OCI-LY3 (cell line): Measurements from ENCODE around the gene CD28.

ENCODE experiments used
- H2AFZ ChIP-seq: fragments of 200-600, 300-600 bp; shearing (Covaris generic); 2 replicates; pipeline ENCODE4 v1.6.0; 2014; ENCODE audit warnings: antibody characterized with exemption, low read depth, low read length
- H3K27ac ChIP-seq: fragments of 200-600, 300-600 bp; sonication (generic); 2 replicates; pipeline ENCODE4 v1.5.1; 2014; ENCODE audit warnings: mild to moderate bottlenecking, low read length, moderate library complexity, mixed read lengths
- H3K27me3 ChIP-seq: fragments of 200-600, 300-600 bp; sonication (generic); 2 replicates; pipeline ENCODE4 v1.6.1; 2014; ENCODE audit warnings: low read depth, low read length, mixed read lengths
- H3K36me3 ChIP-seq: fragments of 200-600, 300-600 bp; sonication (generic); replicated peaks from 2 replicates; pipeline ENCODE3; 2014; ENCODE audit warnings: low read depth, low read length, mixed read lengths
- H3K4me1 ChIP-seq: fragments of 300-600, 200-600 bp; sonication (generic); 2 replicates; pipeline ENCODE4 v1.6.1; 2014; ENCODE audit warnings: low read length, mixed read lengths
- H3K4me2 ChIP-seq: fragments of 200-600, 300-600 bp; sonication (generic); 2 replicates; pipeline ENCODE4 v1.6.1; 2014; ENCODE audit warnings: low read length, mixed read lengths
- H3K4me3 ChIP-seq: fragments of 300-600, 200-600 bp; sonication (generic); 2 replicates; pipeline ENCODE4 v1.5.1; 2014; ENCODE audit warnings: antibody characterized with exemption, mild to moderate bottlenecking, low read length, moderate library complexity
- H3K79me2 ChIP-seq: fragments of 300-600, 200-600 bp; shearing (Covaris generic); 2 replicates; pipeline ENCODE4 v1.6.1; 2014; ENCODE audit warnings: mild to moderate bottlenecking, low read length, mixed read lengths
- H3K9ac ChIP-seq: fragments of 300-600, 200-600 bp; shearing (Covaris generic); 2 replicates; pipeline ENCODE4 v1.6.0; 2014; ENCODE audit warnings: mild to moderate bottlenecking, low read length, moderate library complexity
- H3K9me3 ChIP-seq: fragments of 200-600, 300-600 bp; shearing (Covaris generic); 2 replicates; pipeline ENCODE4 v1.6.1; 2014; ENCODE audit warnings: low read length, mixed read lengths; ENCODE audit not compliant: insufficient read depth
- H4K20me1 ChIP-seq: fragments of 200-600, 300-600 bp; sonication (generic); 2 replicates; pipeline ENCODE4 v1.6.1; 2016; ENCODE audit warnings: low read length, mixed read lengths; ENCODE audit not compliant: insufficient read depth
- EZH2phosphoT487 ChIP-seq: fragments of 200-600 bp; shearing (Covaris generic); IDR thresholded peaks from 2 replicates; pipeline ENCODE4 v1.6.1; 2018; ENCODE audit warnings: antibody characterized with exemption, mixed run types, low read depth
- TF ChIP-seq, protein P1 (sequence below): fragments of 200-600, 300-600 bp; sonication (generic); IDR thresholded peaks from 2 replicates; pipeline ENCODE4 v1.5.1; 2014; ENCODE audit warnings: antibody characterized with exemption, low read length, low read depth

Gene CD28

GRCh38 chr2:203722411-203722810 is 16.0 kb downstream of the CD28 start:
- H3K27ac ChIP-seq, result no peak overlapping the region

DNA sequence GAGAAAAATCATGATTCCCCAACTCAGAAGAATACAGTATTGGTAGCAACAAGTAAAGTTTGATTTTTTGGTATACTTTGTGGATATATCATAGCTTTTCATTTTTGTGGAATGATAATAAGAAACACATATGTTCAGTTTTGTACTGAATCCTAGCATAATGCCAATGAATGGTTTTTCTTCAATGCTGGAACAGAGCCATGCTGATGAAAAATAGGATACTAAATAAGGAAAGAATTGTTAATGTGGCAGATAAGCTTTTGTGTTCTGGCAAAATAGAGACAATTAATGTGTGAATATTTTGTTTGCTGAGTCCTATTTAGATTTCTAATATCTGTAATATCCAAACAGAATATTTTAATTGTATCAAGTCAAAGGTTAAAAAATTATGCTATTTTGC is 21.9 kb downstream of the CD28 start:
- TF ChIP-seq EZH2phosphoT487, result no peak
- TF ChIP-seq, protein P1, sequence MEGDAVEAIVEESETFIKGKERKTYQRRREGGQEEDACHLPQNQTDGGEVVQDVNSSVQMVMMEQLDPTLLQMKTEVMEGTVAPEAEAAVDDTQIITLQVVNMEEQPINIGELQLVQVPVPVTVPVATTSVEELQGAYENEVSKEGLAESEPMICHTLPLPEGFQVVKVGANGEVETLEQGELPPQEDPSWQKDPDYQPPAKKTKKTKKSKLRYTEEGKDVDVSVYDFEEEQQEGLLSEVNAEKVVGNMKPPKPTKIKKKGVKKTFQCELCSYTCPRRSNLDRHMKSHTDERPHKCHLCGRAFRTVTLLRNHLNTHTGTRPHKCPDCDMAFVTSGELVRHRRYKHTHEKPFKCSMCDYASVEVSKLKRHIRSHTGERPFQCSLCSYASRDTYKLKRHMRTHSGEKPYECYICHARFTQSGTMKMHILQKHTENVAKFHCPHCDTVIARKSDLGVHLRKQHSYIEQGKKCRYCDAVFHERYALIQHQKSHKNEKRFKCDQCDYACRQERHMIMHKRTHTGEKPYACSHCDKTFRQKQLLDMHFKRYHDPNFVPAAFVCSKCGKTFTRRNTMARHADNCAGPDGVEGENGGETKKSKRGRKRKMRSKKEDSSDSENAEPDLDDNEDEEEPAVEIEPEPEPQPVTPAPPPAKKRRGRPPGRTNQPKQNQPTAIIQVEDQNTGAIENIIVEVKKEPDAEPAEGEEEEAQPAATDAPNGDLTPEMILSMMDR, result no peak
- no peak overlapping the region for H3K4me2 ChIP-seq

More at GRCh38 chr2:203722411-203722810, 16.0 kb downstream of the CD28 start:
- Histone ChIP-seq H3K27me3 (peaks cover 16% of the 10 kb centered on the region), H3K36me3 (no peaks in the 10 kb centered on the region), H3K79me2 (no peaks in the 10 kb centered on the region), H3K9me3 (no peaks in the 10 kb centered on the region), H4K20me1 (no peaks in the 10 kb centered on the region), H3K9ac (no peak overlapping the region), H3K4me2 (no peak overlapping the region), H3K4me1 (no peaks in the 10 kb centered on the region), H2AFZ (no peak overlapping the region), H3K4me3 (no peak overlapping the region)
- TF ChIP-seq, protein P1, result no peak
- no peak for TF ChIP-seq EZH2phosphoT487

GRCh38 chr2:203730076-203730729 is 23.8 kb downstream of the CD28 start:
- peaks cover 3% of the 10 kb centered on the region; the same call in 1 of the 2 replicates for H3K27me3 ChIP-seq
- no peak overlapping the region for H3K27ac ChIP-seq
- TF ChIP-seq, protein P1, result no peak
- no peak for TF ChIP-seq EZH2phosphoT487
- H3K79me2 ChIP-seq, result no peaks in the 10 kb centered on the region
- H3K4me1 ChIP-seq, result no peaks in the 10 kb centered on the region
- no peaks in the 10 kb centered on the region for H4K20me1 ChIP-seq
- H2AFZ ChIP-seq, result no peak overlapping the region
- no peak overlapping the region for H3K4me3 ChIP-seq
- H3K9ac ChIP-seq, result no peak overlapping the region
- no peaks in the 10 kb centered on the region for H3K36me3 ChIP-seq
- H3K9me3 ChIP-seq, result no peaks in the 10 kb centered on the region
- H3K4me2 ChIP-seq, result no peak overlapping the region

More for the DNA sequence above, 21.9 kb downstream of the CD28 start:
- peaks cover 3% of the 10 kb centered on the region; the same call in 1 of the 2 replicates for H3K27me3 ChIP-seq
- no peak overlapping the region for H3K27ac ChIP-seq
- H3K36me3 ChIP-seq, result no peaks in the 10 kb centered on the region
- no peaks in the 10 kb centered on the region for H4K20me1 ChIP-seq
- no peak overlapping the region for H3K4me3 ChIP-seq
- H3K79me2 ChIP-seq, result no peaks in the 10 kb centered on the region
- H3K9ac ChIP-seq, result no peak overlapping the region
- H2AFZ ChIP-seq, result no peak overlapping the region
- no peaks in the 10 kb centered on the region for H3K9me3 ChIP-seq
- H3K4me1 ChIP-seq, result no peaks in the 10 kb centered on the region

DNA sequence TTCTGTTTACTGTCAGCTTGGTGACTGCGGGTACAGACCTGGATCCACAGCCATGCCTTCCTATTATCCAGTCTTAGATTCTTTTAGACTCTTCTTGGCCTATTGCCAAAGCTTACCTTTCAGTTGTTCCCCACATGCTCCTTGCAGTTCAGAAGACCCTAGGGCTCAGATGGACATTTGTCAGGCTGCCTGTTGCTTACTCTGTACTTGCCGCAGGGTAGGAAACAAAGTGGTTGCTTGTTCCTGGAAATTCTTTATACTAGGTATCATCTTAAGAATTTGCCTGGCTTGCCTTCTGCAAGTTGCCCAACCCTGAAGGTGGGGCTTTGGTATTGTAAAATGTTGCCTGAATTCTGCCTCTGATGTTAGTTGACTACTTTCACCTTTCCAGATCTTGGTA is 24.4 kb downstream of the CD28 start:
- Histone ChIP-seq H3K27me3 (peaks cover 3% of the 10 kb centered on the region; the same call in 1 of the 2 replicates), H3K4me3 (no peak overlapping the region), H3K9me3 (no peaks in the 10 kb centered on the region), H3K4me1 (no peaks in the 10 kb centered on the region), H3K36me3 (no peaks in the 10 kb centered on the region), H4K20me1 (no peaks in the 10 kb centered on the region), H3K4me2 (no peak overlapping the region), H3K9ac (no peak overlapping the region), H2AFZ (no peak overlapping the region), H3K79me2 (no peaks in the 10 kb centered on the region), H3K27ac (no peak overlapping the region)
- TF ChIP-seq, protein P1, result no peak
- TF ChIP-seq EZH2phosphoT487, result no peak
